ENCODE results near the gene ALDH1A1.

ALDH1A1 gene

DNA sequence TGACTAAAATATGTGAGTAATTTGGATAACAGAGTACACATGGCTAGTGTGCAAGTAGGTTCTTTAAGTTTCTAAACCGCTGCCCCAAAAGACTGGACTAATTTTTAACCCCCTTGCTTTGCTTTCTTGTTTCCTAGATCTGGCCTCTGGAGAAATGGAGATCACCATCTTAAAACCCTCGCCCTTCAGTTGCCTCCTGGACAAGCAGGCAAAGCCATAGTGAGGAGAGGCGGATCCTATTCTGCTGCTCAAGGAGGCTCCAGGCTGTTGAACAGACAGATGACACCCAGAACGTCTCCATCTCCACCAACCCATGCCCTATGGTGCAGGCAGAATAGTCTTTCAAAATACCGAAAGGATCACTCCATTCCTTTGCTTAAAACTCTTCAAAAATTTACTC is 28.6 kb upstream of the ALDH1A1 start (continued):
- TF ChIP-seq ZNF571 (tag by site-specific recombination; IDR thresholded peaks at IDR 0.05): no peak
- TF ChIP-seq, protein P1, sequence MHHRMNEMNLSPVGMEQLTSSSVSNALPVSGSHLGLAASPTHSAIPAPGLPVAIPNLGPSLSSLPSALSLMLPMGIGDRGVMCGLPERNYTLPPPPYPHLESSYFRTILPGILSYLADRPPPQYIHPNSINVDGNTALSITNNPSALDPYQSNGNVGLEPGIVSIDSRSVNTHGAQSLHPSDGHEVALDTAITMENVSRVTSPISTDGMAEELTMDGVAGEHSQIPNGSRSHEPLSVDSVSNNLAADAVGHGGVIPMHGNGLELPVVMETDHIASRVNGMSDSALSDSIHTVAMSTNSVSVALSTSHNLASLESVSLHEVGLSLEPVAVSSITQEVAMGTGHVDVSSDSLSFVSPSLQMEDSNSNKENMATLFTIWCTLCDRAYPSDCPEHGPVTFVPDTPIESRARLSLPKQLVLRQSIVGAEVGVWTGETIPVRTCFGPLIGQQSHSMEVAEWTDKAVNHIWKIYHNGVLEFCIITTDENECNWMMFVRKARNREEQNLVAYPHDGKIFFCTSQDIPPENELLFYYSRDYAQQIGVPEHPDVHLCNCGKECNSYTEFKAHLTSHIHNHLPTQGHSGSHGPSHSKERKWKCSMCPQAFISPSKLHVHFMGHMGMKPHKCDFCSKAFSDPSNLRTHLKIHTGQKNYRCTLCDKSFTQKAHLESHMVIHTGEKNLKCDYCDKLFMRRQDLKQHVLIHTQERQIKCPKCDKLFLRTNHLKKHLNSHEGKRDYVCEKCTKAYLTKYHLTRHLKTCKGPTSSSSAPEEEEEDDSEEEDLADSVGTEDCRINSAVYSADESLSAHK (tag by site-specific recombination; IDR thresholded peaks at IDR 0.05): no peak
- TF ChIP-seq, protein P2, sequence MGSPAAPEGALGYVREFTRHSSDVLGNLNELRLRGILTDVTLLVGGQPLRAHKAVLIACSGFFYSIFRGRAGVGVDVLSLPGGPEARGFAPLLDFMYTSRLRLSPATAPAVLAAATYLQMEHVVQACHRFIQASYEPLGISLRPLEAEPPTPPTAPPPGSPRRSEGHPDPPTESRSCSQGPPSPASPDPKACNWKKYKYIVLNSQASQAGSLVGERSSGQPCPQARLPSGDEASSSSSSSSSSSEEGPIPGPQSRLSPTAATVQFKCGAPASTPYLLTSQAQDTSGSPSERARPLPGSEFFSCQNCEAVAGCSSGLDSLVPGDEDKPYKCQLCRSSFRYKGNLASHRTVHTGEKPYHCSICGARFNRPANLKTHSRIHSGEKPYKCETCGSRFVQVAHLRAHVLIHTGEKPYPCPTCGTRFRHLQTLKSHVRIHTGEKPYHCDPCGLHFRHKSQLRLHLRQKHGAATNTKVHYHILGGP (tag by site-specific recombination; IDR thresholded peaks at IDR 0.05): no peak
- no peak for TF ChIP-seq ELK4 (IDR thresholded peaks at IDR 0.05; ENCODE audit: borderline replicate concordance, low read depth, low read length)
- no peak for TF ChIP-seq ZBTB49 (tag by site-specific recombination; IDR thresholded peaks at IDR 0.05; ENCODE audit: low read depth)

DNA sequence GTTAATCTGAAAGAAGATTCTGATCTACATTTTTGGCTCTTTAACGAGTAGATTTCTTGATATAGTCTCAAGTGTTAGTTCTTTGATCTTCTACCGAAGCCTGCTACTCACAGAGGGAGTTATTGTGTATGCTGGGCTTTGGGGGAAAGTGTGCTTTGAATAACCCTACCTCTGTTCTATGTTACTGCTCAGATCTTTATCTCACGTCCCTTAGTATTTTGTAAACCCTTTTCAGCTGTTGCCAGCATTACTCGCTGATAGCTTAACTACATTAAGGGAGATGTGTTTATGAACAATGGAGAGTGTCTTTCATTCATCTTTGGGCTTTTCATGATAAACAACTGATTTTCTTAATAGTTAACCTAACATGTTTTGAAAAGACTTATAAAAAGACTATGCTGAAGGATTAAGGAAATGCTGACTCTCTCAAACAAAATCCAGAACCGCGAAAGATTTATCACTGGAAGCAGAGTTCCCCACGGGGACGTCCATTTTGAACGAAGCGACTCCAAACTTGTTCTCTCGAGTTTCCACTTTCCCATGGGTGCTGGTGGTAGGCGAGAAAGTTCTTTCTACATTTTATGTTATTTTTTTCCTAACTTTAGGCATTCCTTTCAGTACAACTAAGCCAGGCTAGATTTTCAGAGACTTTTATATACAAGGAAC is 27.9 kb upstream of the ALDH1A1 start:
- TF ChIP-seq ZNF473 (tag by site-specific recombination; IDR thresholded peaks at IDR 0.05): no peak
- Histone ChIP-seq H3K4me3 (ENCODE audit: low read depth, low read length) (no peak overlapping the region), H3K4me1 (ENCODE audit: control insufficient read depth, insufficient read depth, low read length) (no peaks in the 10 kb centered on the region), H3K36me3 (ENCODE audit: control insufficient read depth in 2 of 2, insufficient read depth in 1 of 2, low read length in 2 of 2) (no peaks in the 10 kb centered on the region), H3K27ac (ENCODE audit: extremely low read depth, low read depth, low read length) (no peak overlapping the region), H3K9me3 (ENCODE audit: control insufficient read depth, insufficient read depth, low read depth, low read length) (no peaks in the 10 kb centered on the region)
- CTCF ChIA-PET: no interaction called here
- POLR2A ChIA-PET: no interaction called here

DNA sequence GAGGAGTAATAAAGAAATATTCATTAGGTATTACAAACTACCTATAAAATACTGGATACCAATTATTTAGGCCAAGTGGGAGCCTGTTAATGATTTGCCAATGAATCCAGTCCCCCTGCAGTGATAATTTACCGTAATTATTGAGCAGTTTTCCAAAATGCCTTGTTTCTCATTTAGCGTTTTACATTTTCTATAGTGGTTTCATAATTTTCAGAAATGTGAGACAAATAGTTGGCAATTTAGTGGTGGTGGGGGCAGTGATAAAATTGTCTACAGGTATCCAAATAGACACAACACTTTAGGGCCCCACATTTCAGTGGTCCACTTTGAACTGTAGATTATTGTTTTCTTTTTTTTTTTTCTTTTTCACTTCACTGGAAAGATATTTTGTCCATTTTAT is 27.3 kb upstream of the ALDH1A1 start:
- no peaks in the 10 kb centered on the region for H3K36me3 ChIP-seq (ENCODE audit: control insufficient read depth in 2 of 2, insufficient read depth in 1 of 2, low read length in 2 of 2)
- TF ChIP-seq ZFHX2 (tag by site-specific recombination; conservative IDR thresholded peaks at IDR 0.05) (no peak), ZNF37A (tag by site-specific recombination; IDR thresholded peaks at IDR 0.05) (no peak), ZBTB21 (tag by site-specific recombination; IDR thresholded peaks at IDR 0.05) (no peak), SALL2 (tag by site-specific recombination; IDR thresholded peaks at IDR 0.05; ENCODE audit: borderline replicate concordance) (no peak), ZNF423 (tag by site-specific recombination; IDR thresholded peaks at IDR 0.05) (no peak), KLF7 (tag by site-specific recombination; IDR thresholded peaks at IDR 0.05; ENCODE audit: borderline replicate concordance) (no peak), ZNF133 (tag by site-specific recombination; IDR thresholded peaks at IDR 0.05) (no peak)
- TF ChIP-seq, protein P2 (tag by site-specific recombination; IDR thresholded peaks at IDR 0.05): no peak
- TF ChIP-seq, protein P3, sequence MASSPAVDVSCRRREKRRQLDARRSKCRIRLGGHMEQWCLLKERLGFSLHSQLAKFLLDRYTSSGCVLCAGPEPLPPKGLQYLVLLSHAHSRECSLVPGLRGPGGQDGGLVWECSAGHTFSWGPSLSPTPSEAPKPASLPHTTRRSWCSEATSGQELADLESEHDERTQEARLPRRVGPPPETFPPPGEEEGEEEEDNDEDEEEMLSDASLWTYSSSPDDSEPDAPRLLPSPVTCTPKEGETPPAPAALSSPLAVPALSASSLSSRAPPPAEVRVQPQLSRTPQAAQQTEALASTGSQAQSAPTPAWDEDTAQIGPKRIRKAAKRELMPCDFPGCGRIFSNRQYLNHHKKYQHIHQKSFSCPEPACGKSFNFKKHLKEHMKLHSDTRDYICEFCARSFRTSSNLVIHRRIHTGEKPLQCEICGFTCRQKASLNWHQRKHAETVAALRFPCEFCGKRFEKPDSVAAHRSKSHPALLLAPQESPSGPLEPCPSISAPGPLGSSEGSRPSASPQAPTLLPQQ (tag by site-specific recombination; IDR thresholded peaks at IDR 0.05): no peak
- no peaks in the 10 kb centered on the region for H3K9me3 ChIP-seq (ENCODE audit: control insufficient read depth, insufficient read depth, low read depth, low read length)
- POLR2A ChIA-PET: no interaction called here
- no peaks in the 10 kb centered on the region for H3K4me1 ChIP-seq (ENCODE audit: control insufficient read depth, insufficient read depth, low read length)
- no peak overlapping the region for H3K4me3 ChIP-seq (ENCODE audit: low read depth, low read length)
- CTCF ChIA-PET: no interaction called here
- no peak overlapping the region for H3K27ac ChIP-seq (ENCODE audit: extremely low read depth, low read depth, low read length)

Data from HEK293 (cell line).